ENCODE measurements around the gene C11orf52. TPM values are rescaled to one million over a fixed set of nuclear protein-coding genes. Genes with fewer than 3 reads are reported as not detected.

C11orf52 gene
- polyA plus RNA-seq, 12 donors = 0.88 to 4.8 (median 3.0) TPM; not detected in 2

DNA sequence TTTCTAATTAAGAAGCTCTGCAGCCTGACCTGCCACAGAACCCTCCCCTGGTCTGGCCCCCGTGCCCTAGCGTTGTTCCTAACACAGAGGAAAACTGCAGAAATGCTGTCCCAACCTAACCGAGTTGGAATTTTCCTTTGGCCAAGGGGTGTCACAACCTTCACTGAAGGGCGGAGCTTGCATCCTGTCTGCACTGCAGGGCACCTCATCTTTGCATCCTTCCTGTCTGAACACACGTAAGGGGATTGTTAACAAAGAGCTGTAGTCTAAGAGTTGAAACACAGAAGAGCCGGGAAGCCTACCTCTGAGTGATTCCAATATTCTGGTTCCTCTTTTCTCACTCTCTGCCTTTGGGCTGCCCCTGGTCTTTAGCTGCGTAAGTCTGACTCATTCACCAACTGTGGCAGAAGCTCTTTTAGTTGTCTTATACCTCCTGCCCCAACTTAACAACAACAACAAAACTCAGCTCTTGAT is 20.0 kb downstream of the C11orf52 start:
- no peak for DNase-seq

DNA sequence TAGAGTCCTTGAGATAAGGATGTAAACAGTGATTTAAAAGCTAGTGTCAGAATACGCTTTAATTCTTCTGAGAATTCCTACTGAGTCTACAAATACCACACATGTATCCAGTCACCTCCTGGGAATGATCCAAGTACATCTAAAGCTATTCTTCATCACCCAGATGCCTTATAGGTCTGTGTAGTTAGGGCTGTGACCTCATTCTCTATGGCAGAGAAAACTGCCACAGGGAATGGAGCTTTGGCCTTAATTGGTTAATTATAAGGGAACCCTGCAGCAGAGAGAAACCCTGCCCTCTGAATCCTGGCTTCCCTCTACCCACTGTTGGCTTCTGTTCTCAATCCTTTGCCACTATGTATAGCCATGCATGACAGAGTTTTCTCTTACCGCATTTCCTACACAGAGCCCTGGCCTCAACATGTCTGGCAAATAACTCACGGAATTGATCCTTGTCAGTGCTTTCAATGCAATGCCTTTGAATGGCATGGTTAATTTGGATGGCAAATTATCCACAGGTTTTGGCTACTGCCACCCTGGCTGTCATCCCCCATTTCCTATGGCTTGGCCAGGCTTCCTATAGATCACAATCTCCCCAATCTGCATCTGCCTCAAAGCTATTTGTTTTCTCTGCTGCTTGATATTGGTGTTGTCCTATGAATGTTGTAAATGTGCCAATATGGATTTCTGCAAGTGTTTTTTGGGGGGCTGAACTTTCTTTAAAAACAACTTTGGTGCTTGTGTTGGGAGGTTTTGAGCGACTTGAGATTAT is 21.3 kb downstream of the C11orf52 start:
- DNase-seq = no peak

DNA sequence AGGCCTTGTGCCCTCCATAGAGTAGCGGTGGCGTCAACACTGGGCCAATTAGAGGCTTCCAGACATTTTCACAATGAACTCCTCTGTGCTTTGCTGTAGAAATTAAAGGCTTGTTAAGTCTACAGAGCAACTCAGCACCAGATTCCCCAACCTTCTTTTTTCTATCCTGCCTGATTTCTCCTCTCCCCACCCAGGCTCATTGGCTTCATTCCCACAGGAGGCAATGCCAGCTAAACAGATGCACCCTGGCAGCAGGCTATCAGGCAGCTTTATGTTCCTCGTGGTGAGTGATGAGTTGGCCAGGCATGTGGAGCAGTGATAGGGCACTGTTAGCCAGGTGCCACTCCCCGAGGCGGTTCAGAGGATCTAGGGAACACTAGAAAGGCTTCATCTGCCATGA is 23.2 kb downstream of the C11orf52 start:
- DNase-seq = no peak

DNA sequence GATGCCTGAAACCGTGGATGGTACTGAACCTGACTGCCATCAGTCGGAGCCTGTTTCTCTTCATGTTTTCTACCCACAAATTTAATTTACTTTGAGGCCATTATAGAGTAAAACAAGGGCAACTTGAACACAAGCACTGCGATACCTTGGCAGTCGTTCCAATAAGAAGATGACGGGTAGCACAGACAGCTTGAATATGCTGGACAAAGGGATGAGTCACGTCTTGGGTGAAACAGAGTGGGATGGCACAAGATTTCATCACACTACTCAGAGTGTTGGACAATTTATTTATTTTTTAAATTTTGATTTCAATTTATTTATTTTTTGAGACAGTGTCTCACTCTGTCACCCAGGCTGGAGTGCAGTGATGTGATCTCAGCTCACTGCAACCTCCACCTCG is 24.1 kb downstream of the C11orf52 start:
- no peak for DNase-seq

DNA sequence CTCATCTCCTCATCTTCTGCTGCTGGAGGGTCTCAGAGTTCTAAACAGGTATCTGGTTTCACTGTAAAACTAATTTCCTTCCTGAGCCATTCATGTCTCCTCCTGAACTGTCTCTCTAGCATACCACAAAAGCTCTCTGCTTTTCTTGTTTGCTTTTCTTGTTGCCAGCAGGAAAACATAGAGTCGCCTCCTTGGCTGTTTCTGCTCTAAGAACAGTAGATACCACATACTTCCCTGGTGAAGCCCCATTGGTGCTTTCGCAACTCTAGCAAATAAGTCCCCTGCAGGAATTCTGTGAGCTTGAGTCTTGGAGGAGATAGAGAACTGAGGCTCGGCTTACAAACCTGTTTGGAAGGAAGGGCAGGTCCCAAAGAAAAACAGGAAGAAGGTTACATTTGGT is 25.4 kb downstream of the C11orf52 start:
- no peak for DNase-seq

DNA sequence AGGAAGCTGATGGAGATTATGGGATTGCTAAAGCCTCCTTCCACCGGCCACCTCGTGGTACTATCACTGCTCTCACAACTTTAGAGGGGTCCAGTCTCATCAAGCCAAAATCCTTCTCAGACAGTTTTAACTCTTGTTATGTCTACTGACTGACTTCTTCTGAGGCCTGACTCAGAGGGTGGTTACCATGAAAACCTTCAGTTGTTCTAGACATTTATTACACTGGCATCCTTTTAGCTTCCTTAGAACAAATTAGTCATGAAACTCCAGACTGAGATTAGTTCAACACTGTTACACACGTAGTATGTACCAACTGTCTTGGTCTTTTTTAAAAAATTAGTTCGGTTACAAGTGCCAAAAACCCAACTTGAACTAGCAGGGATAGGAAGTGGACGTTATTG is 25.9 kb downstream of the C11orf52 start:
- DNase-seq = no peak

DNA sequence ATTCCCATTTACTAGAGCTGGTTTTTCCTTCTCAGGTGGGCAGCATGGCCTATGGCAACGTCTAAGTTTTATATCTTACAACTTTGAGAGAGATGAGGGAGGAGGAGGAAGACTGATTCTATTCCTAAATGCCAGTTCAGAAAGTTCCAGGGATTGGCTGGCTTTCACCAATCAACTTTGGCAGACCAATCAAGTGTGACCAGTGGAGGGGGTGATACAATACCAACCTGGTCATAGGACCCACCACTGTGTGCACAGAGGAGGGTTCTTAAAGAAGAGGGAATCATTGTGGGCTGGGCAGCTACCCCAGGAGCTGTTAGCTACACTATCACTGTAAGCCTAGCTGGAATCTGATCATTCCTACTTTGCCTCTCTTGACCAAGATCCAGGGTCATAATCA is 26.5 kb downstream of the C11orf52 start:
- no peak for DNase-seq

DNA sequence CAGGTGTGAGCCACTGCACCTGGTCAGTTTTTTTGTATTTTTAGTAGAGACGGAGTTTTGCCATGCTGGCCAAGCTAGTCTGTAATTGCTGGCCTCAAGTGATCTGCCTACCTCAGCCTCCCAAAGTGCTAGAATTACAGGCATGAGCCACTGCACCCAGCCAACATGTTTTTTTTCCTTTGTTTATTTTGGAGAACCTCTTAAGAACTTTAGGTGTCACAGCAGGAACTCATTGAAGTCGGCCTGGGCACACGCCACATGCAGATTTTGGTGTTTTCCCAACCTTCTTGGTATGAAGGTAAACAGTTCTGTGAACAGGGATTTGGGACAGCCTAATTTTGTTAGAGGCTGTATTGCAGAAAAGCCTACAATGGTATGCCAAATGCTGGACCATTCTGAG is 27.8 kb downstream of the C11orf52 start:
- DNase-seq = no peak

DNA sequence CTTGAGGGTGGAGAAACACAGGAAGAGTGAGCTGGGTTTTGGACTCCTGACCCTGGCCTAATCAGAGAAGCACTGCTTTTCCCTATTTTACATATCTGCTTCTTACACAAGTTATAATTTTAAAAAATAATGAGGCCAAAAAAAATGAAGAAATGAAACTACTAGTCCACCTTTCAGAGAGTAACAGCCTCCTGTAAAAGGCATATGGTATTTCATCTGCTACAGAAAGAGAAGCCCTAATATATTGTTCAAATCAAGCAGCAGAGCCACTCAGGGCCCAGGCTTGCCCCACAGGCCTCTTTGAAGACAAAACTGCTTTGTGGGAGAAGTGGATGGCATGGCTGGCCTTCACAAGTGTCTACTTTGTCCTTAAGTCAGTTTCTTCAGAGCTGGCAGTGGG is 28.4 kb downstream of the C11orf52 start:
- no peak for DNase-seq

DNA sequence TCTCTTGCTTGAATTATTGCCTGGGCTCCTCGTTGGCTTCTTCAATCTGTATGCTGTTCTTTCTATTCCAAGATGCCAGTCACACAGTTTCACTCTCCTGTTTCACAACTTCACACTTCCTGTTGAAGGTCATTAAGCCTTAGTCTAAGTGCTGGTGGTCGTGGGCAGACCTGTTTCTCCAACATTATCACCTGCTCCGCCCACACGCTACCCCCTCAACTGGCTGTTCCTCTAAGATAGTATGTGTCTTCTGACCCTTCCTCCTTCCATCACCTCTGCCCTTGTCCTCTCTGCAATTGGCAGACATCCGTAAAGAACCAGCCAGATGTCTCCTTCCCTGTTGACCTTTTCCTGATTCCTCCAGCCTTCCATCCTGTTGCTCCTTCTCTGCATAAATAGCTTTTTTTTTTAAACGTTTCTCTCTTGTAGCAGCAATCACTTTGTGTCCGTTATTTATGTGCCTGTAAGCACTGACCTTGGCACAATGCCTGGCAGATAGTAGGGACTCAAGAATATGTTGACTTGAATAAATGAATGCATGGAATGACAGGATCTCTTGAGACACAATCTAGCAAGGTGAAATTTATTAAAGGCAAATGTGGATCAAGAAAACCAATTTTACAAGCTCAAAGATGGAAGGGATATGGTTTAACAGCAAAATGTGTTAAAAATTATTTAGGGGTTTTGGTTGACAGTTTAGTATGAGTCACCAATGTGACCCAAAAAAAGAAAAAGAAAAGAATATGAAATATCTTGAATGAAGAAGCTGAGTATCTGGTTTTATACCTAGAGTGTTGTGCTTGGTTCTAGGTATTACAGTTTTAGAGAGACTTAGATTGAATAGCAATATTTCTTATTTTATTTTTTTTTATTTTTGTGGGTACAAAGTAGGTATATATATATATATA is 31.1 kb downstream of the C11orf52 start:
- DNase-seq = no peak

DNA sequence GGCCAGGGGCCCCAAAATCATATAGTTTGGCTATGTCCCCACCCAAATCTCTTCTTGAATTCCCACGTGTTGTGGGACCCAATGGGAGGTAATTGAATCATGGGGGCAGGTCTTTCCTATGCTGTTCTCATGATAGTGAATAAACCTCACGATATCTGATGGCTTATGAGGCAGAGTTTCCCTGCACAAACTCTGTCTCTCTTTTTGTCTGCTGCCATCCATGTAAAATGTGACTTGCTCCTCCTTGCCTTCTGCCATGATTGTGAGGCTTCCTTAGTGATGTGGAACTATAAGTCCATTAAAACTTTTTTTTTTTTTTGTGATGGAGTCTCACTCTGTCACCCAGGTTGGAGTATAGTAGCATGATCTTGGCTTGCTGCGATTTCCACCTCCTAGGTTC is 32.9 kb downstream of the C11orf52 start:
- no peak for DNase-seq

DNA sequence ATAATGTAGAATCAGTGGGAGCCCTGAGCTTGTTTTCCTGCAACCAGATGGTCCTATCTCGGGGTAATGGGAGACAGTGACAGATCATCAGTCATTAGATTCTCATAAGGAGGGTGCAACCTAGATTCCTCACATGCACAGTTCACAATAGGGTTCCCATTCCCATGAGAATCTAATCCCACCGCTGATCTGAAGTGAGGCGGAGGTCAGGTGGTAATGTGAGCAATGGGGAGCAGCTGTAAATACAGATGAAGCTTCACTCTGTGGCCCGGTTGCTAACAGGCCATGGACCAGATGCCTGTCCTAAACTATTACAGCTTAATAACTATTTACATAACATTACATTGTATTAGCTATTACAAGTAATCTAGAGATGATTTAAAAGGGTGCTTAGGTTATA is 35.4 kb downstream of the C11orf52 start:
- DNase-seq = no peak

DNA sequence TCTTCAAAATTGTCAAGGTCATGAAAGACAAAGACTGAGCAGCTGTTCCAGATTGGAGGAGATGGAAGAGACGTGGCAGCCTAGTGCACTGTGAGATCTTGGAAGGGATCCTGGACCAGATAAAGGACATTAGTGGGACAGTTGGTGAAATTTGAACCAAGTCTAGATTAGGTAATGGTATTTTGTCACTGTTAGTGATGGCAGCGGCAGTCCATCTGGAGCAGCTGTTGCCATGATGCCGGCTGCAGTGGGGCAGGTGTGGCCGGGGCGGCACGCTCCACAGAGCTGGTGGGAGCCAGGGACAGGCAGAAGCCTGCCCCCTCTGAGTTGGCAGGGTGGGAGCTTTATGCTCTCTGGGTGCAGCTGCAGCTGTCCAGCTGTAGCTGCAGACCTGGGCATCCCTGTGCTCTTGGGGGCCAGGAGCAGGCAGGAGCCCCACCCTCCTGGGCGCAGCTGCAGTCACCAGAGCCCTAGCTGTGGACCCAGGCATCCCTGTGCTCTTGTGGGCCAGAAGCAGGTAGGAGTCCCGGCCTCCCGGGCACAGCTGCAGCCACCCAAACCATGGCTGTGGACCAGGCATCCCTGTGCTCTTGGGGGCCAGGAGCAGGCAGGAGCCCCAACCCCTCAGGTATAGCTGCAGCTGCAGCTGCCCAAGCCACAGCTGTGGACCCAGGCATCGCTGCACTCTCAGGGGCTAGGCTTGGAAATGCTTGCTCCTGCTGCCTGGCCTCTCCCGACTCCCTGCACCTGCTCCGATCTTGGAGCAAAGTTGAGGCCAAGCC is 39.1 kb downstream of the C11orf52 start:
- peak; percentile 28 for DNase-seq

DNA sequence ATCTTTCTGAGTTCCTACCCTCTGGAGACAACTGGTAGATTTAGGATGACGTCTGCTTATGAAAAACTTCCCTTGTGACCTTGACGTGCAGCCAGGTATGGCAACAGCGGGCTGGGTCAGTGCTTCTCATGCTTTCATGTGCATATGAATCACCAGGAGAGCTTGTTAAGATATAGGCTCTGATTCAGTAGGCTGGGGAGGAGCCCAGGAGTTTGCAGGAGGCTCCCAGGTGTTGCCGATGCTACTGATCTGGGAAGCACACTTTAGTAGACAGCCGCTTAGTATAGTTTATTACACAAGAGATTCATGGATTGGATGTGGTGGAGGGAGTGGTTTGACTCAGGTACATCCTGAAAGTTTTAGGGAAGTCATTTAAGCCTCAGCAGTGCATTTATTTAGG is 42.2 kb downstream of the C11orf52 start:
- DNase-seq = no peak

DNA sequence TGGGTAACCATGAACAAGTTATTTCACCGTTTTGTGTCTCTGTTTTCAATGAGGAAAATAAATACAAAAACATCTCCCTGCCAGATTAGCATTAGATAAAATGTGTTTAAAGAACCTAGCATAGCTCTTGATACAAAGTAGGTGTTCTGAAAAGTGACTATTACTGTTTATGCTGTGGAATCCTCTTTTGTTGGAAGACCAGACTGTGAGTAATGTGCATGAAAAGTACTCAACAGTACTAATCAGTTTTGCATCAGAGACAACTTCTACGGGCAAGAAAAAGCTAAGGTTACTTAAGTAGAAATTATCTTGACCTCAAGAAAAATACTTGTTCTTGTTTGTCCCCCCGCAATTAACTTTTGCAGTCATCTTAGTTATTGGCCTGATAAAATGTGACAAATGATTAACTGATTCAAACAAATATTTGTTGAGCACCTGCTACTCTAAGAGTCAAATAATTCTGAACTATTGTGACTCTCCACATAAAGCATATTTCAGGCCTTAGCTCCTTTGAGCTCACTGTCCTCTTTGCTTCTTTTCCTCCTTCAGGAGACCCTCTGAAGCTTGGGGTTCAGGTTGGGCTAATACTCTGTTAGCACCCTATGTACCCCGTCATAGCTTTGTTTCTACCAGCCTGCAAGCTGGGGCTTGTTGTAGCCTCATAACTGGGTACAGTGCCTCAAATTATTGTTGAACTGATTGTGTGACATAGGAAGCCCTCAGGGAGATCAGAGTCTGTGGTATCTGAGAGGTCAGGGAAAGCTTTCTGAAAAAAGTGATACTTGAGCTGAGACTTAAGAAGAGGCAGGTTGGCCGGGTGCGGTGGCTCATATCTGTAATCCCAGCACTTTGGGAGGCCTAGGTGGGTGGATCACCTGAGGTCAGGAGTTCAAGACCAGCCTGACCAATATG is 42.9 kb downstream of the C11orf52 start:
- no peak for DNase-seq

DNA sequence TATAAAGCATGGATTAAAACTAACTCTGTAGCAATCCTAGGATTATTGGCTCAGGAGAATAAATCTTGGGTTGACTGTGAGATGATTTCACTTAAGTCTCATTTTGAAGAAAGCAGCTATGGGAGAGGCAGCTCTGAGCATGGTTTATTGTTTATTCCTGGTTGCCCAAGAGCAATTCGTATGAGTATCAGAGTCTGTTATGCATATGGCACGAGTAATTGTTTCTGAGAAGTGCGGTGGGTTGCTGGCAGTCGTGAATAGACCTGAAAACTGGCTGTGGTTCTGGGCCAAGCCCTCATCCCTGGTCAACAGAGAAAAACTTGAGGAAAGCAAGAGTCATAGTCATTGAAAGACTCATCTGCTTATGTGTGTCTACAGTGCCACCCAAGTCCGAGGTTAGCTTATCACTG is 45.2 kb downstream of the C11orf52 start:
- no peak for DNase-seq

DNA sequence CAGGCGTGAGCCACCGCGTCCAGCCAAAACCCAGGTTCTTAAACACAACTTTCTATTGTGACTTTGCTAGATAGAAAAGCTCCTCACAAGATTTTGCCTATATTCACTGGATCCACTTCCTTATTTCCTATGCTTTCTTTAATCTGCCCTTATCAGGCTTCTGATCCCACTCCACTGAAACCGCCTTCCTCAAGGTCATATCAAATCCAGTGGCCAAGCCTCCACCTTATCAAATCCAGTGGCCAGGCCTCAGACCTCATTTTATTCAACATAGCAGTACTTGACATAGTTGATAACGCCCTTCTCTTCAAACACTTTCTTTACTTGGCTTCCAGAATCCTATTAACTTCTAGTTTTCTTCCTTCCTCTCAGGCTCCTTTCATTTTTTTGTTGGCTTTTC is 48.0 kb downstream of the C11orf52 start:
- DNase-seq = no peak

DNA sequence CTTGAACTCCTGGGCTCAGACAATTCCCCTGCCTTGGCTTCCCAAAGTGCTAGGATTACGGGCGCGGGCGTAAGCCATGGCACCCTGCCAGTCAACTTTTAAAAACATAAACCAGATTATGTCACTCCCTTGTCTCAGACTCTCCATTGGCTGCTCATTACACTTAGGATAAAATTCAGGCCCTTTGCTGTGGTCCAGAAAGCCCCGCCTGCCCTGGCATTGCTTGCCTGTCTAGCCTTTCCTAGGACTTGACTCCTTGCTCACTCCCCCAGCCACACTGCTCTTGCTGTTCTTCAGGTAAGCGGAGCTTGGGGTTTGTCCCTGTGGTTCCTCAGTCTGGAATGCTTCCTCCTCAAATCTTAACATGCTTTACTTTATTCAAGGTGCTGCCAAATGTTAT is 48.9 kb downstream of the C11orf52 start:
- no peak for DNase-seq

DNA sequence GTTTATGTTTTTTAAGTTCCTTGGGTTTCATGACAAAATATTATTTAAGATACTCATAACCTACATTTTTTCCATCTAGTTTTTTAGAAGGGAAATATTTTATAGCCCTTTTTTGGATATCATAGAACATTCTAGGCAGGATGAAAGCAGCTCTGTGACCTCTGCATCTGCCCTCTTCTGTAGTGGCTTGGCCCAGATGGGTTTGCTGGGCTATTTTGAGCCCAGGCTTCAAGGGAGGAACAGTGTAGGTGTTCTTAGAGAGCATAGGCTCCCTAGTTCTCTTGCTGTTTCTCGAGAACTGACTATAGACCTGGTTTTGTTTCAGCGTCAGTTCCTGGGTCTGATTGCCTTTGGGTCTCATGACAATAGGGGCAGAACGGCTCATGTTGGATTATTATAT is 50.6 kb downstream of the C11orf52 start:
- DNase-seq = no peak

DNA sequence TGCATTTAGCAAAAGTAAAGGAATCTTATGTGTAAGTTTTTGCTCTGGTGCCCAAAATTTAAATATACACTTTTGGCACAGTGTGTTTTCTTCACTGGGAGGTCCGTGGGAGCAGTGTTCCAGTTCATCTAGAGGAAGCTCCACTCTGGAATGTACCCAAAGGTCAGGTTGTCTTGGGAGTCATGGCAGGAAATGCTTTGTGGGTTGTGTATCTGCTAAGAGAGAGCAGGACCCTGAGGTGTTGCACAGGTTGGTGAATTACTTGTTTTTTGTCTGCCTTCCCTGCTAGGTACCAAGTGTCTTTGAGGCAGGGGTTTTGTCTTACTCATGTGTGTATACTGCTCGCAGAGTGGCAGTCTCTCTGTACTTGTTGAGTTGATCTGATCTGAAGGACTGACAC is 55.7 kb downstream of the C11orf52 start:
- DNase-seq = no peak
